Measurements from ENCODE around the gene MMP7.

DNA sequence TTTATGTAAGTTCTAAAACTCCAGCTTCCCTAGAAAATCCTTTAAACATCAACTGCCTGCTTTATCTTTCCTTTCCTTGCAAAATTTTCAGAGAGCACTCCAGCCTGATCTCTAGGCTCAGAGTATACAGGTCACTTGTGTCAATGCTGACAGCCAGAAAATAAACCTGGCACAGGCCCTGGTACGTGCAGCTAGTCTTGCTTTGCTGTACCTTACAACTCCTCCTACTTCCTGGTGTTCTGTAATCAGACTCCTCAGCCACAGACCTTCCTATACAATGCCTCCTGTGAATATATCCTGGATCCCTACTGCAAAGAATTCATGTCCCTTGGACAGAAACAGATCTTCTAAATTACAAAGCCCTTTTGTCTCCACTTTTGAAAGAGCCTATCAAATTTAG, 53.7 kb downstream of the MMP7 start:
- TF ChIP-seq GABPA (IDR thresholded peaks at IDR 0.05 in 1 of 2, conservative IDR thresholded peaks at IDR 0.05 in 1 of 2) = no peak
- TF ChIP-seq, protein P1, sequence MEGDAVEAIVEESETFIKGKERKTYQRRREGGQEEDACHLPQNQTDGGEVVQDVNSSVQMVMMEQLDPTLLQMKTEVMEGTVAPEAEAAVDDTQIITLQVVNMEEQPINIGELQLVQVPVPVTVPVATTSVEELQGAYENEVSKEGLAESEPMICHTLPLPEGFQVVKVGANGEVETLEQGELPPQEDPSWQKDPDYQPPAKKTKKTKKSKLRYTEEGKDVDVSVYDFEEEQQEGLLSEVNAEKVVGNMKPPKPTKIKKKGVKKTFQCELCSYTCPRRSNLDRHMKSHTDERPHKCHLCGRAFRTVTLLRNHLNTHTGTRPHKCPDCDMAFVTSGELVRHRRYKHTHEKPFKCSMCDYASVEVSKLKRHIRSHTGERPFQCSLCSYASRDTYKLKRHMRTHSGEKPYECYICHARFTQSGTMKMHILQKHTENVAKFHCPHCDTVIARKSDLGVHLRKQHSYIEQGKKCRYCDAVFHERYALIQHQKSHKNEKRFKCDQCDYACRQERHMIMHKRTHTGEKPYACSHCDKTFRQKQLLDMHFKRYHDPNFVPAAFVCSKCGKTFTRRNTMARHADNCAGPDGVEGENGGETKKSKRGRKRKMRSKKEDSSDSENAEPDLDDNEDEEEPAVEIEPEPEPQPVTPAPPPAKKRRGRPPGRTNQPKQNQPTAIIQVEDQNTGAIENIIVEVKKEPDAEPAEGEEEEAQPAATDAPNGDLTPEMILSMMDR (IDR thresholded peaks at IDR 0.05; ENCODE audit: low read depth, low read length, missing input control) = no peak
- TF ChIP-seq, protein P2, sequence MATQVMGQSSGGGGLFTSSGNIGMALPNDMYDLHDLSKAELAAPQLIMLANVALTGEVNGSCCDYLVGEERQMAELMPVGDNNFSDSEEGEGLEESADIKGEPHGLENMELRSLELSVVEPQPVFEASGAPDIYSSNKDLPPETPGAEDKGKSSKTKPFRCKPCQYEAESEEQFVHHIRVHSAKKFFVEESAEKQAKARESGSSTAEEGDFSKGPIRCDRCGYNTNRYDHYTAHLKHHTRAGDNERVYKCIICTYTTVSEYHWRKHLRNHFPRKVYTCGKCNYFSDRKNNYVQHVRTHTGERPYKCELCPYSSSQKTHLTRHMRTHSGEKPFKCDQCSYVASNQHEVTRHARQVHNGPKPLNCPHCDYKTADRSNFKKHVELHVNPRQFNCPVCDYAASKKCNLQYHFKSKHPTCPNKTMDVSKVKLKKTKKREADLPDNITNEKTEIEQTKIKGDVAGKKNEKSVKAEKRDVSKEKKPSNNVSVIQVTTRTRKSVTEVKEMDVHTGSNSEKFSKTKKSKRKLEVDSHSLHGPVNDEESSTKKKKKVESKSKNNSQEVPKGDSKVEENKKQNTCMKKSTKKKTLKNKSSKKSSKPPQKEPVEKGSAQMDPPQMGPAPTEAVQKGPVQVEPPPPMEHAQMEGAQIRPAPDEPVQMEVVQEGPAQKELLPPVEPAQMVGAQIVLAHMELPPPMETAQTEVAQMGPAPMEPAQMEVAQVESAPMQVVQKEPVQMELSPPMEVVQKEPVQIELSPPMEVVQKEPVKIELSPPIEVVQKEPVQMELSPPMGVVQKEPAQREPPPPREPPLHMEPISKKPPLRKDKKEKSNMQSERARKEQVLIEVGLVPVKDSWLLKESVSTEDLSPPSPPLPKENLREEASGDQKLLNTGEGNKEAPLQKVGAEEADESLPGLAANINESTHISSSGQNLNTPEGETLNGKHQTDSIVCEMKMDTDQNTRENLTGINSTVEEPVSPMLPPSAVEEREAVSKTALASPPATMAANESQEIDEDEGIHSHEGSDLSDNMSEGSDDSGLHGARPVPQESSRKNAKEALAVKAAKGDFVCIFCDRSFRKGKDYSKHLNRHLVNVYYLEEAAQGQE (IDR thresholded peaks at IDR 0.05) = peak; percentile 61
- TF ChIP-seq TAF1 (conservative IDR thresholded peaks at IDR 0.05) = peak; percentile 30
- TF ChIP-seq EGR1 (IDR thresholded peaks at IDR 0.05; ENCODE audit: low read depth in 2 of 2) = peak in 1 of 2 donors; percentile 53
- TF ChIP-seq, protein P3, sequence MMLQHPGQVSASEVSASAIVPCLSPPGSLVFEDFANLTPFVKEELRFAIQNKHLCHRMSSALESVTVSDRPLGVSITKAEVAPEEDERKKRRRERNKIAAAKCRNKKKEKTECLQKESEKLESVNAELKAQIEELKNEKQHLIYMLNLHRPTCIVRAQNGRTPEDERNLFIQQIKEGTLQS (IDR thresholded peaks at IDR 0.05) = no peak
- TF ChIP-seq HNF4G (IDR thresholded peaks at IDR 0.05) = no peak
- no peak for TF ChIP-seq YY1 (IDR thresholded peaks at IDR 0.05)
